ENCODE data around the gene CHI3L2.

Gene CHI3L2

DNA sequence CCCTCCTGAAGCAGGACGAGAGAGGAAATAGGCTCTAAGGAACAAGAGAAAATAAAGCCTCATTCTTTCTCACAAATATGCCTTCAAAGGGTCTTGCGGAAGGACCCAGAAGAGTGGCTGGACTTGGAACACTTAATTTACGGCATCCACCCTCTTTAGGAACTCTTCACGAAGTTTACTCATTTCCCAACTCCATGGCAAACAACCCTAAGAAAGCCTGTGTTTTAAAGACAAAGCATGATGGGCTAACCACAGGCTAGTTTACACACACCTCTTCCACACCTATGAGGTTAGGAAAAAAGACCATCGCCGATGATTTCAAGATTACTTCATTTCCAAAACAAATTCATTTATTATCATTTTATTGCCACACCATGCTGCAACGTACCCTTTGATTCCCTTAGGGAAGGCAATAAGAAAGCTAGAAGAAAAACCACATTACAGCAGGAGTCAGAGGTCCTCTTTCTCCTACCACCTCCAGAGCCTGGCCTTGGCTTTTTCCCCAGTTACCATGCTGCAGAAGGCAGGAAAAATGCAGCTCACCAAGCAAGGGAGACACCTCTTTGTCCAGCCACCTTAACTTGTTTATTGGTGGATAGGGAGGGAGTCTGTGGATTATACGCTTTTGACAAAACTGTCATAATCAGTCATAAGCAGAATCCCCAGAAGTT is 29.6 kb downstream of the CHI3L2 start:
- no peak for DNase-seq (ENCODE audit: low read depth)

DNA sequence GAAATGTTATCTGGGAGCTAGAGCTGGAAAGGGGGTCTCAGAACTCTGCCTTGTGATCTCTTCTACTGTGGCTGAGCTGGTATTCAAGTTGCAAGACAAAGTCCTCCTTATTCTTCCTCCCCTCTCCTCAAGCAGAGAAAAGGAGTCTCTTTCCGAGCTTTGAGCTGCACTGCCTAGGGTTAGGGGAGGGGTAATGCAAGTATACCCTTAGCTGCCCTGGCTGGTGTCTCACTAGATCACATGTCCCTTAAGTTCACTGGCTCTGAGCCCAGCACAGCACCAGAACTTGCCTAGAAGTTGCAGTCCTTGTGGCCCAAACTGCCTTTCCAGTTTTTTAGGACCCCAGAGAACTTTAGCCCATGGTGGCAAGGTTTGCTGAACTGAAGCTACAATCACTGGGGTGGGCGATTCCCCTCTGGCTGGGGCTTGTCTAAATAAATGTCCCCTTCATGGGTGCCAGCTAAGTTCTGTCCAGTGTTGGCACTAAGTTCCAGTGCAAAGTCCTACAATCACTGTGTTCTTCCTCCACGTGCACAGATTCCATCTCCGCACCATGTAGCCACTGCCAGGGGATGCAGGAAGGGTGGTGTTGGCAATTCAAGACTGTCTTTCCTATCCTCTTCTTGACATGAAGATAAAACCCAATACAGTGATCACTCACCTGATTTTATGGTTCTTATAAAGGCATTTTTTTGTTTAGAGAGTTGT is 40.4 kb downstream of the CHI3L2 start:
- DNase-seq (ENCODE audit: low read depth): no peak

DNA sequence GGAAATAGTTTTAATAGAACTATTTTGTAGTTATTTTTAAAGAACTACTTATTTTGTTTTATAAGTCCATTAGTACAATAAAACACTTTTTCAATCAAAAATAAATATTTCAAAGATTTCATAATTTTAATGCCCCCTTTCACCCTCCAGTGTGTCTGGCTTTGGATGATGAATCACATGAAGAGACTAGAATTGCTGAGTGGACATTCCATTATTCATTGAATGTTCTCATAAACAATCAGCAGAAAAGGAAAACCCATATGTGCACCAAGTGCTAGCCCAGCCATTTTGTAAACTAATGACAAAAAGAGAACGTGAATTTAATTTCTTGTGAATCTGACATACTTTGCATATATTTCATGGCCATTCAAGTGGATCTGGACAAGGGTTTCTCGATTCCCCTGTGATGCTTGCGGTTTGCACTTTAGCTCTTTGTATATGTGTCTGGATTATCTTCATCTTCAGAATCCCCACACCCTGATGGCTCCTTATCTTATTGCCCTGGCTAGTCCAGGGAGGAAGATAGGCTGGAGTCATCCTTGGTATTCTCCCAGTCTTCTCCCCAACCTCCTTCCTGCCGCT is 42.4 kb downstream of the CHI3L2 start:
- DNase-seq (ENCODE audit: low read depth): no peak

DNA sequence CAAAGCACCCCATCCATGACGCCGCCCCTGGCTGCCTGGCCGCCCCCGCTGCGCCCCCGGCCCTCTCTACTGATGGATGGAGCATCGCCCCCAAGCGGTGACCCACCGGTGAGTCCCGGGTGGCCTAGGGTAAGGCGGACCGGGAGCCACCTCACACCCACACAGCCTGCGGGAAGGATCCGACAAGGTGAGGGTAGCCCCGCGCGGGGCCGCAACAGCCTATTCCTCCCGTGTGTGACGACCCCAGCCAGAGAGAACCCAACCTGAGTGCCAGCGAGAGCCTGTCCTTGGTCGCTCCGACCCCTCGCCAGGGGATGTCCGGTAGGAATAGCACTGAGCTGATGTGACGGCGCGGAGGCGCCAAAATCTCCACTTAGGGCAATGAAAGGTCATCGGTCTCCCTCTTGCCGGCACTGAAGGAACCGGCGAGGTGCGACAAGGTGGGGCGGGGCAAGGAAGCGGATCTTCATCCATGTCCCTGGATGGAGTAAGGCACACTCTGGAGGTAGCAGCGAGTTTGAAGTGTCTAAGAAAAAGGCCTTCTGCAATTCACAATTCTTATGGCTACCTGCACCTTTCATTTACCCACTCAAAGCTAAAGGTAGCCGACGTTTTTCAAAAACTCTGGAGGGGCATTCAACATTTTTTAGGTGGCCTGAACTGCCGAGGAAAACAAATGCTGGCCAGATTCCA is 43.4 kb downstream of the CHI3L2 start:
- DNase-seq (ENCODE audit: low read depth): no peak

DNA sequence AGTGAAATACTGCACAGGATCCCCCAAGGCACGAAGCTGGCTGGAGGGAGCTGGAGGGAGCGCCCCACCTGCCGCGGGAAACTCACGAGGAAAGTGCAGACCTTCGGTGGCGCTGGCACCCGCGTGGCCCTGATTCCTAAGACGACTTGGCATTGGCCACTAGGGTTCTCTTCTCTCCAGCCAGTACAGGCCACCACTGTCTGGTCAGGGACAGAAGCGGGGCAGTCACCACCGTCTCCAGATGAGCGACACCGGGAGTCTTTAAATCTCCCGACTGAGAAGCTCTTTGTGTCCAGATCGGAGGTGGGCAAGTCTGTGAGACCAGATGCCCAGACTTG is 43.9 kb downstream of the CHI3L2 start:
- no peak for DNase-seq (ENCODE audit: low read depth)

DNA sequence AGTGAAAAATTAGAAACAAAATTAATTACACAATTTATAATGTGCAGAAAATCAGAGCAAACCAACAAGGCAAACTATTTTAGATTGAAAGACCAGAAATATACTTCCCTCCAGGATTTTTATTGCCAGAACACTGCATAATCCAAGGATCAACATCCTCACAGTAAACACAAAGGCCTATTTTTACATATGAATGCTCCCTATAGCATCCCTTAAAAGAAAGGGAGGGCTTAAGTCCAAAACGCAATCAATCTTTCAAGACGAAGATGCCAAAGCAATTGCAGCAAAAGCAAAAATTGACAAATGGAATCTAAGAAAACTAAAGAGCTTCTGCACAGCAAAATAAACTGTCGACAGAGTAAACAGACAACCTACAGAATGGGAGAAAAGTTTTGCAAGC is 44.6 kb downstream of the CHI3L2 start:
- no peak for DNase-seq (ENCODE audit: low read depth)

DNA sequence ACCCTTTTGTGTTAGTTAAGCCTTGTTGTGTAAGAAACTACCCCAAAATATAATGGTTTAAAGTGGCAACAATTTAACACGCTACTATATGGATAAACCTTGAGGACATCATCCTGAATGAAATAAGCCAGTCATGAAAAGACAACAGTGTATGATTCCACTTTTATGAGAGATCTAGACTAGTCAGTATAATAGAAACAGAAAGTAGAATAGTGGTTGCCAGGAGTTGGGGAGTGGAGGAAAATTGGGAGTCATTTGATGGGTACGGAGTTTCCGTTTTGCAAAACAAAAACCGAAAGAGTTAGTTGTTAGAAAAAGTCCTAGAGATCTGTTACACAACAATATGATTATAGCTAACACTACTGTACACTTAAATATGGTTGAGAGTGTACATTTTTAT is 47.1 kb downstream of the CHI3L2 start:
- no peak for DNase-seq (ENCODE audit: low read depth)

DNA sequence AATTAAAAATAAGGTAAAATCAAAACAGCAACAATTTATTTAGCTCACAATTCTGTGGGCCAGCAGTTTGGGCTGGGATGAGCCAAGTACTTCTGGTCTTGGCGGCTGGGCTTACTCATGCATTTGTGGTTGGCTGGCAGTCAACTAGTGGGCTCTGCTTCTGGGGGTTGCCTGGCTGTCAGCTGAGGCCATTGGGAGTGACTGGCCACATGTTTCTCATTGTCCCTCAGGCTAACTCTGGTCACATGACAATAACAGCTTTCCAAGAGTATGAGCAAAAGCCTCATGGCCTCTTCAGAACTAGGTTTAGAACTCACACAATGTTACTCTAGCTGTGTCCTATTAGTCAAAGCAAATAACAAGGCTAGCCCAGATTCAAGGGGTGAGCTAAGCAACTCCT is 47.6 kb downstream of the CHI3L2 start:
- DNase-seq (ENCODE audit: low read depth): no peak

DNA sequence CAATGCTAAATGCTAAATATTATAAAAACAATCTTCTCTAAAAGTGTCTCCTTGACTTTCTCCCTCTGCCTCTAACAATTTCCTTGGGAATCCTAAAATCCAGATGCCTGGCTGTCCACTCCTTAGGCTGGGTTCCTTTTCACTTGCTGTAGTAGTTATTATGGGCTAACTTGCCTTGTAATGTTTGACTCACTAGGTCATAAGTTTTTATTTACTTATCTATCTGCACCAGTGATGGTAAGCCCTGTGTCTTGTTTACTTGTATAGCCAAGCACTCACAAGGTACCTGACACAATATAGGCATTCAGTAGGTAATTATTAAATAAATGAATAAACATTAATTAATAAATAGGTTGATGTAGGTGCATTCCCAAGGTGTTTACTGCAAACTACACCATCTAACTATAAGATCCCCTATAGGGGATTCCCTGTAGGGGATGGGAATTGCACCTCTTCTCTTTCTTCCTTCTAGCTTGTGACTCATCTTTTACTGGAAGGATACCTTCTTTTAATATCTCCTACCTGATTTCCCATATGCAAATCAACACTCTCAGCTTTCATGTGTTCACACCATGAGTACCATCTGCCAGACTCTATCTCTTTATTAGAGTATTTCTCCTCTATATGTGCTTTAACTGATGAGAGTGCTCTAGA is 48.4 kb downstream of the CHI3L2 start:
- no peak for DNase-seq (ENCODE audit: low read depth)

DNA sequence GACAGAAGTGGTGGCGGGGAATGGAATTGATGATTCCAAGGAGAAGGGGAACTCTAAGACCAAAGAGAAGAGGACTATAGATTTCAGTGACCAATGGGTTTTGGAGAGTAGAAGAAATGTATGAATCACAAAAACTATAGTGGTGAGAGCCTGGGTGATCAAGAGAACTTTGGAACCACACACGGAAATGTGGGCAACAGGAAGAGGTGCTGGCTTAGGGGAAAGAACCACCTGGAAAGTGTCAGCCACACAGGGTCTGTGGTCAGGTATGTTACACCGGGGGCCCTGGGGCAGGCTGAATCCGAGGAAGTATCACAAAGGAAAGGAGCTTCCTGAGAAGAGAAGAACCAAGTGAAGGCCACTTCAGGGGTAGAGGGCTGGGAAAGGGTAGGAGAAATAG is 51.6 kb downstream of the CHI3L2 start:
- no peak for DNase-seq (ENCODE audit: low read depth)

DNA sequence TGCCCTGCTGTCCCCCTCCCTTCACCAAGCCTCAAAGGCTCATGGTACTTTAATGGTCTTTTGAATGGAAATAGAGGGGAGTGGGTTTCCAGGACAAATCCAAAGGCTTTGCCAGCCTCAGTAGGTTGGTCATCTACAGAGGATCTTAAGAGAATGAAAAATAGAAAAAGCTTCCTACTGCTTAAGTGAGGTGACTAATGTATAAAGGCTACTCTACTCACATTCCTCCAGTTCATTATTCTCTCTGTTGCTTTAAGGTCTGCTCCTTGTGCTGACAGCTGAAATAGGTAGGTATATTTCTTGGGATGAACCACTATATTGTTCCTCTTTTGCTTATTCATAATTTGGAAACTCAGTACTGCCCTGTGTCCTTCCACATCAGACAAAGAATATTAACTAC is 52.8 kb downstream of the CHI3L2 start:
- no peak for DNase-seq (ENCODE audit: low read depth)

DNA sequence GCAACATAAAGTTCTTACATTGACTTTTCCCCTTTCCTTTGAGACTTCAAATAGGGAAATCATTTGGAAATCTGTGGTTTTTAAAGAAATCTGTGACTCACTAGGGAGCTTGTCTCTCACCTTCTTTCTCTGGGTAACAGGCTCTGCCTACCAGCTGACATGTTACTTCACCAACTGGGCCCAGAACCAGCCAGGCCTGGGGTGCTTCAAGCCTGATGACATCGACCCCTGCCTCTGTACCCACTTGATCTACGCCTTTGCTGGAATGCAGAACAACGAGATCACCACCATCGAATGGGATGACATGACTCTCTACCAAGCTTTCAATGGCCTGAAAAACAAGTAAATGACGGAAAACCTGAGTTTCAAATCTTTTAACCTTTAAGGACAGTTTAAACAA is 53.9 kb downstream of the CHI3L2 start:
- no peak for DNase-seq (ENCODE audit: low read depth)

DNA sequence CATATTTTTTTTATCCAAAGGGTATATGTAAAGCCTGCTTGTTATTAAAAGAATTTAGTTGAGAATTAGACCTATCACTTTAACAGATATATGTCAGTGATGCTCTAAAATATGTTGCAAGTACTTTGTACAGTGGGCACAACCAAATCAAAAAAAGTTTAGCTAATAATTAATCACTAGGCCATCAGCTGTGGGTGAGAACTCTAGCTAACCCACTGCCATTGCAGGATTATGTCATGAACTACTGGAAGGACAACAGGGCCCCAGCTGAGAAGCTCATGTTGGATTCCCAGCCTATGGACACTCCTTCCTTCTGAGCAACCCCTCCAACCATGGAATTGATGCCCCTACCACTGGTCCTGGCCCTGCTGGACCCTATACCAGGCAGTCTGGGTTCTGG is 56.3 kb downstream of the CHI3L2 start:
- DNase-seq (ENCODE audit: low read depth): no peak

DNA sequence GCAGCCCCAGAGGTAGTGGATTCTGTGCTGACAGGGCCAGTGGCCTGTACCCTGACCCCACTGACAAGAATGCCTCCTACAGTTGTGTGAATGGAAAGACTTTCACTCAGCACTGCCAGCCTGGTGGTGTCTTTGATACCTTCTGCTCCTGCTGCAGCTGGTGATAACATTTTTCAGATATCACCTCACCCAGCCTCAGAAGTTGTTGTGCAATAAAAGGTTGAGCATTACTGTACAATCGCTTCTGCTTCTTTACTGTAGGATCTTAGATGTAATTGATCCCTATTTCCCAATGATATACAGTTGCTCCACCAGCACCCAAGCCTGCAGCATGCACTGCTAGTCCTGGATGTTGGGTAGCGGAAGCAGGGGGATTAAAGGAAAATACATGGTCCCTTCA is 58.4 kb downstream of the CHI3L2 start:
- no peak for DNase-seq (ENCODE audit: low read depth)

DNA sequence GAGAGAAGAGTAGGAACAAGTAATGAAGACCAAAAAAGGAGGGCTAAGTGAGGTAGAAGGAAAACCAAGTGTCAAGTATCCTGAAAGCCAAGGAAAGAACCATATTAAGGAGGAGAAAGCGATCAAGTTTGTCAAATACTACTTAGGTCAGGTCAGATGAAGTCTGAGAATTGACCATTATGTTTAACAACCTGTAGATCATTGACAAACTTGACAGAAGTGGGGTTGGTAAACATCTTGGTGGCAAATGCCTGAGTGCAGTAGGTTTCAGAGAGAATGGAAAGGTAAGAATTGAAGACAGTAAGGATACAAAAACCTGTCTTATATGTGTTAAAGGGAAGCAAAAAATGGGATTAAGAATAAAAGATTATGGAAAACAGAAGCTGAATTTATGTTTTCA is 59.4 kb downstream of the CHI3L2 start:
- no peak for DNase-seq (ENCODE audit: low read depth)

DNA sequence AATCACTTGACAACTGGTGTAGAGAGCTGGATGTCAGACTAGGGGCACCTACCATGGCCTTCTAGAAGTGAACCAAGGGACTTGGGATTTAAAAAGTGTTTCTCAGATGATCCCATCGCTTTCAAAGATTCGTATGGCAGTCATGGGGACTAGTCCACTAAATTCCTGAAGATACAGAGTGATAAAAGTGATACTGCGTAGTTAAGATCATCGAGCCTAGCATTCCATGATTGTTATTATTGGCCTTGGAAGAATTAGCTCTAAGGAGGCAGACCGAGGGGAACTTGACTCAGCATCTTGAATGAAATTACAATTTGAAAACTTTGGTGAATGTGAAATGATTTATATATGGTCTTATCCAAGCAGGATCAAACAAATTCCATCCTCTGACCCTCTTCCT is 61.9 kb downstream of the CHI3L2 start:
- no peak for DNase-seq (ENCODE audit: low read depth)

DNA sequence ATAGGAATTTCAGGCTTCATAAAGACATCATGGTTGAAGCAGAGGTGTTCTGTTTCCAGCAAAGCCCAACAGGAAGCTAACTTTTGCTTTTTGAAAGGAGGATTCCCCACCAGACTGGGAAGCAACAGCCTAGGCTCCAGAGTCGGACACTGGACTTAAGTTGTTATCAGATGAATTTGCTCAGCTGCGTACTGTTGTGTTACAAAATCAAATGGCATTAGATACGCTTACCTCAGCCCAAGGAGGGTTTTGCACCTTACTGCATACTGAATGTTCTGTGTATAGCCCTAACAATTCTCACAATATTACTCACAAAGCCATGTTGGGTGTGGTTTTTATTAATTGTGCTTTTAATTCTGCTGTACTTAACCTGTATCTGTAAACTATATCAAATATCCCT is 62.6 kb downstream of the CHI3L2 start:
- DNase-seq (ENCODE audit: low read depth): no peak

DNA sequence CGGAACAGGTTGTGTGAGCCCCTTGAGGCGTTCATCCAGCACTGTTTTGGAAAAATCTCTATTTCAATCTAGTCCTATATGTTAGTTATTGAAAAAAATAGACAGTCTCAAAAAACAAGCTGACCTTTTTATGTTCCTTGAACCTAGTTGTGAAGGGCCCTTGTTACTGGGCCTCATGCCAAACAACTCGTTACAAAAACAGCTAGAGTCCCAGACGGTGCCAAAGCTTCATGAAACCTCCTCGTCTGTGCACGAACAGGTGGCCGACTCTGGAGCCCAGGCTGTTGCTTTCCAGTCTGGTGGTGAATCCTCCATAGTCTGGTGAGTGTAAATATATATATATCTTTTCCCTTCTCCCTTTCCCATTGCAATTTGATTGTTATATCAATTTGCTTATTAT is 63.1 kb downstream of the CHI3L2 start, which contains the start of gene CHIA:
CHIA (plus strand) TSS at position 222 of the 400 bp plus-strand sequence. CDS start 19,617 bp downstream, outside the sequence.
- no peak for DNase-seq (ENCODE audit: low read depth)

Data from activated gamma-delta T cell treated with anti-CD3 and anti-CD28 coated beads, Interleukin-2, amount 50 U/mL, for 16 hours (primary cell).